Activated naive CD8-positive, alpha-beta T cell treated with anti-CD3 and anti-CD28 coated beads for 36 hours (primary cell): ENCODE measurements around the gene PPP2R2C. TPM values are rescaled to one million over a fixed set of nuclear protein-coding genes. Genes with fewer than 3 reads are reported as not detected.
A peak's percentile ranks its signal among the peaks of the same experiment; 100 is the strongest.

Source experiments
- DNase-seq: peaks from one replicate; pipeline ENCODE4 v3.0.0; 2021
- H3K27ac Mint-ChIP-seq: one replicate; pipeline ENCODE4 v1.8.0; 2022; ENCODE audit warnings: mild to moderate bottlenecking, moderate library complexity, mixed read lengths
- H3K27me3 Mint-ChIP-seq: one replicate; pipeline ENCODE4 v1.8.0; 2022; ENCODE audit warnings: mild to moderate bottlenecking, mixed read lengths
- H3K36me3 Mint-ChIP-seq: one replicate; pipeline ENCODE4 v1.8.0; 2021; ENCODE audit warnings: mild to moderate bottlenecking, mixed read lengths
- H3K4me1 Mint-ChIP-seq: one replicate; pipeline ENCODE4 v1.8.0; 2021; ENCODE audit warnings: mixed read lengths
- H3K4me3 Mint-ChIP-seq: one replicate; pipeline ENCODE4 v1.8.0; 2022; ENCODE audit warnings: mild to moderate bottlenecking, moderate library complexity, mixed read lengths
- H3K9me3 Mint-ChIP-seq: one replicate; pipeline ENCODE4 v1.8.0; 2022; ENCODE audit warnings: mixed read lengths
- total RNA-seq, 2 experiments: library from RNA; stranded (reverse); gene quantifications; one replicate each; pipeline ENCODE4 v1.2.3, GENCODE V29; 2021

PPP2R2C gene
- total RNA-seq, 2 experiments from 2014 or later: not detected

DNA sequence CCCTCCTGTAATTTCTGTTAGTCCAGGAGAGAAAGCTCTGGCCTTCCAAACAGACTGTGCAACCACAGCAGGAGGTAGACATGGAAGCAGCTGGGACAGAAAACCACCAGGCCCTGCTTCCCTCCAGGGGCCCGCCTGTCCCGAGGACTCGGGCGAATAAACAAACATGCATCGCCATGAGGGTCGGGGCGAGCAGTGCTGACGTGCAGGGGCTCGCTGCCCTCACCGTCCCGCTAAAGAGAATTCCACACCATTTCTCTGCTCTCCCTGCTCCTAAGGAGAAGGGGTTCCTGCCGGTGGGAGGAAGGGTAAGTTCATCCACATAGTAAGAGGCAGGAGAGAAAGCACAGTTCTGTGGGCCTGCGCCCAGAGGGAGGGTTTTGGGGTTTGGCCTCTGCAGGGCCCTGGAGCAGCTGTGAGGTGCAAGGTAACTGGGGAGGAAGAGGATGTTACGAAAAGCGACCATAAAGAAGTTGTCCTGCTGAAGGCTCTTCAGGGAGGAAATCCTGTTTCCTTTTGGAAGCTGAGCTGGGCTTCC, 147.9 kb downstream of the PPP2R2C start:
- Mint-ChIP-seq H3K4me3 (no peak overlapping the region), H3K9me3 (no peaks in the 10 kb centered on the region), H3K27me3 (peaks cover 42% of the 10 kb centered on the region), H3K4me1 (no peaks in the 10 kb centered on the region), H3K27ac (no peak overlapping the region), H3K36me3 (no peaks in the 10 kb centered on the region)
- no peak for DNase-seq

DNA sequence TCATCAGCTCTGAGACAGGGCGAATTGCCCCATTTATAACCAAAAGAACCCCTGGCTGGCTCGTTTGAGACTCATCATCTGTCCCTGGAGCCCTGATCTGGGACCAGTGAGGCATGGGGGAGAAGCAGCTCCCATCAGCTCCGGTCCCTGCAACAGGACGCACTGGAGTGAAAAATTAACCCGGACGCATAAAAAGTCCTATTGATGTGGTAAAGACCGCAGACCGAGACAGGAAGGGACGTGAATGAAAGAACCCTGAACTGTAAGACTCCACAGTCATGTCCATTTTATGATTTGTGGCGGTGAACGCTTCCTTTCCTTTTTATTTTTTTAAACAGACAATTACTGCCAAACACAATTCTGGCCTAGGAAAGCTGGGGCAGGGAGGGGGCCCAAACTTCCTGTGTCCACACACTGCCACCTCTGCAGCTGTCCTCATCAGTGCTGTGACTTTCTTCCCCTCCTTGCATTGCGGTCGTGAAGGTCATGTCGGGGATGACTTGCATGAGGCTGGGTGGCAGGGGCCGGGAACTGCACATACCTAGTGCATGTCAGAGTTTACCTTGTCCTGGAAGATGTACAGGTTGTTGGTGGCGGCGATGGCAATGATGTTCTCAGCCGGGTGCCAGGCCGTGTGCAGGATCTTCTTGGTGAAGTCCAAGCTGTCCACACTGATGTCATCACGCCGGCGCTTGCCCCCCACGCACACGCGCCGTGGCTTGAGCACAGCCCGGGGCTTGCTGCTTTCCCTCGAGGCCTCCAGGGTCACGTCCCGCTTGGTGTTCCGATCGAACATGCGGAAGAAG, 149.4 kb downstream of the PPP2R2C start:
- peaks cover 31% of the 10 kb centered on the region for H3K27me3 Mint-ChIP-seq

DNA sequence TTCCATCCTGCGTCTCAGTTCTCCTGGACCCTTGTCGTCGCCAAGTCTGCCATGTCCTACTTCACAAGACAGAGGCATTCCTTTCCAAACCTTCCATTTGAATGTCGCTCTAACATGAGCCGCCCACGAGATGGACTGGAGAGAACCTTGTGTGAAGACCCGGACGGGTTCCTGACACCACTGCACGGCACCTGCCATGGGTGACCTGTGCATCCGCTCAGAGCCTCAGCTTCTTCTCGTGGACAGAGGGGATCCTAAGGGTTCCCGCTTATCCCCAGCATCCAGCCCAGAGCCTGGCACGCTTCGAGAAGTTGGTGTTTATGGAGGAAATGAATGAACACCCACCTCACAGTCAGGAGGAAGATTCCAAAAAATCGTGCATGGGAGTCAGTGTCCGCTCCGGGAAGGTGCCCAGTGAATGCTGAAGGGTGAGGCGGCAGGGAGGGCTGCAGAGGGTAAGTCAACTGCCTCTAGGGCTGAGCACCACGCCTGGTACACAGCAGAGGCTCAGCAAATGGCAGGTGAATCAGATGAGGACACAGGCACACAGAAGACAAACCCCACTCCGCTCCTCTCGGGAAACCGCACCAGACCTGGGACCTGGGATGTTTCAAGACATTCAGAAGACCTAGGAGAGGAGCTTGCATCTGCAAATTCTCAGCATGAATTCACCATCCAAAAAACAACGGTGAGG, 150.2 kb downstream of the PPP2R2C start:
- H3K36me3 Mint-ChIP-seq: no peaks in the 10 kb centered on the region

More for the DNA sequence above, 149.4 kb downstream of the PPP2R2C start:
- DNase-seq: no peak
- Mint-ChIP-seq H3K4me3 (no peak overlapping the region), H3K4me1 (no peaks in the 10 kb centered on the region), H3K27ac (no peak overlapping the region), H3K9me3 (no peaks in the 10 kb centered on the region), H3K36me3 (no peaks in the 10 kb centered on the region)

DNA sequence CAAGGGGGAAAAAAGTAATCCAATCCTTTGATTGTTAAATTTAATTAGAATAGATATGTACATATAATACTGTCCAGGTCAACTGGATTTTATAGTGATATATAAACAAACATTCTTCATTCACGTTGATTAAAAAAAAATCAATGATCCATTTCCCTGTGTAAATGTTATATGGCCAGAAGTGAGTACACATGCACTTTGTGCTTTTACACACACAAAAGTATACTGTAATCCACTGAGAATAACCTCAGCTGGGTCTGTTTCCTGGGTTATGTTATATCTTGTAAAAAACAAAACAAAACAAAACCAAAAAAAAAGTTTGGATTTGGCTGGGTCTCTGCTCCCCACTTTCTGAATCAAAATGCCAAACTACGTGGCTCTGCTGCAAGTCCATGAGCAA, 151.1 kb downstream of the PPP2R2C start:
- no peaks in the 10 kb centered on the region for H3K9me3 Mint-ChIP-seq
- no peak for DNase-seq
- no peaks in the 10 kb centered on the region for H3K4me1 Mint-ChIP-seq
- H3K27me3 Mint-ChIP-seq: peaks cover 33% of the 10 kb centered on the region
- no peak overlapping the region for H3K27ac Mint-ChIP-seq
- no peaks in the 10 kb centered on the region for H3K36me3 Mint-ChIP-seq
- H3K4me3 Mint-ChIP-seq: no peak overlapping the region

More for the DNA sequence above, 150.2 kb downstream of the PPP2R2C start:
- Mint-ChIP-seq H3K9me3 (no peaks in the 10 kb centered on the region), H3K4me1 (no peaks in the 10 kb centered on the region), H3K4me3 (no peak overlapping the region), H3K27me3 (peaks cover 33% of the 10 kb centered on the region), H3K27ac (no peak overlapping the region)
- no peak for DNase-seq

DNA sequence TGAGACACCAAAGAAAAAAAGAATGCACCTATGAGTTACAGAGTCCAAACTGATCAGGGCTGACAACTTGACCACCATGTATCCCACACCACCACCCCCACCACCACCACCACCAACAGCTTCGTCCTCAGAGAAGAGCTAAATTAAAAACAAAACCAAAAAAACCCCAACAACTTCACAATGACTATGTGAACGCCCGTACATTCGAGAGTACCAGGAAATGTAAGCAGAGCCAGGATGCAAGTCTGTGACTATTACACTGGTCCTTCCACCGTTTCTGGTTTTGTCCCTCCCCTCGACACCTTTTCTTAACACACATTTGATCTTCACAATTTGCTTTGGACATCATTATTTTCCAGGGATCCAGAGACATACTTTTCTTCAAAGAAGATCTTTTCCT, 151.8 kb downstream of the PPP2R2C start:
- DNase-seq: no peak
- no peaks in the 10 kb centered on the region for H3K4me1 Mint-ChIP-seq
- H3K4me3 Mint-ChIP-seq: no peak overlapping the region
- no peaks in the 10 kb centered on the region for H3K36me3 Mint-ChIP-seq
- no peak overlapping the region for H3K27ac Mint-ChIP-seq
- peaks cover 27% of the 10 kb centered on the region for H3K27me3 Mint-ChIP-seq
- H3K9me3 Mint-ChIP-seq: no peaks in the 10 kb centered on the region

DNA sequence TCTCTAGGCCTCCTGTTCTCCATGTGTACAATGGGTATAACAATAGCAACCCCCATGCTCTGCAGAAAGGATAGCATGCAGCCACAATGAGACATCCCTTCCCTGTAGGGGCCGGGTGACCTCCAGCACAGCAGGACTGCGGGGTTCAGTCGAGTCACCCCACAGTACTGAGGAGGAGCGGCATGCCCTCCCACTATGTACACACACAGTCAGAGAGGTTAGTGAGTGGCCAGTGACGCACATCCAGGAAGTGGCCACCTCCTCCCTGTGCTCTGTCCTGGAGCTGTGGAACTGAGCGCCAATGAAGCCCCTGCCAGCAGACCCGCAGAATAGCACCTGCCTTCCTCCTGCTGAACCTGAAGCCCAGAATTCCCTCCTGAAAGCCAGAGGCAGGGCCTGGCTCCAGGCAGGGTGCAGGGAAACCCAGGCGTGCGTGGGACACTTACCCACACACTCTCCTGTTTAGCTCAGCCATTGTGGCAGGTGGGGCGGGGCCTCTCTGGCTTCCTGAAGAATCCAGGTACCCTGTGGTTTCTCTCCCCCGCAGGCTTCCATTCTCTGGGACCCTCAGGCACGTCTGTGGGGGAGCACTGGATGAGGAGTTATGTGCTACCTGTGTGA, 152.8 kb downstream of the PPP2R2C start:
- H3K27me3 Mint-ChIP-seq: peaks cover 19% of the 10 kb centered on the region
- no peak overlapping the region for H3K4me3 Mint-ChIP-seq
- H3K27ac Mint-ChIP-seq: no peak overlapping the region
- no peaks in the 10 kb centered on the region for H3K9me3 Mint-ChIP-seq
- no peaks in the 10 kb centered on the region for H3K4me1 Mint-ChIP-seq
- H3K36me3 Mint-ChIP-seq: no peaks in the 10 kb centered on the region
- no peak for DNase-seq

DNA sequence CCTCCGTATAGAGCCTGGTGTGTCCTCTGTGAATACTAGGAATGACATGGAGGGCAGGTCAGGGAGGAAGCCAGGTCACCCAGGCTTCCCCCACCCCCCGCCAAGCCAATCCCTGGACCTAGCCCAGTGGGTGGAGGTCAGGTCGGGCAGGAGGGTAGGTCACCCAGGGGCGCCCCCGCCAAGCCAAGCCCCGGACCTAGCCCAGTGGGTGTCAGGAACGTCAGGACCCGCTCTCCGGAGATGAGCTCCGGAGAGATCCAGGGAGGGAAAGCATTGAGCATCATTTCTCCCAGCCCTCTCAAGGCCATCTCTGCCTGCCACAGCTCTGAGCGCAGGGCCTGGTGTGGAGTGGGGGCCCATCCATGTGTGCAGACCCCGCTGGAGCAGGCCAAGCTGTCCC, 154.2 kb downstream of the PPP2R2C start:
- Mint-ChIP-seq H3K36me3 (no peaks in the 10 kb centered on the region), H3K27me3 (peaks cover 12% of the 10 kb centered on the region), H3K4me3 (no peak overlapping the region), H3K9me3 (no peaks in the 10 kb centered on the region), H3K4me1 (no peaks in the 10 kb centered on the region), H3K27ac (no peak overlapping the region)
- DNase-seq: no peak

DNA sequence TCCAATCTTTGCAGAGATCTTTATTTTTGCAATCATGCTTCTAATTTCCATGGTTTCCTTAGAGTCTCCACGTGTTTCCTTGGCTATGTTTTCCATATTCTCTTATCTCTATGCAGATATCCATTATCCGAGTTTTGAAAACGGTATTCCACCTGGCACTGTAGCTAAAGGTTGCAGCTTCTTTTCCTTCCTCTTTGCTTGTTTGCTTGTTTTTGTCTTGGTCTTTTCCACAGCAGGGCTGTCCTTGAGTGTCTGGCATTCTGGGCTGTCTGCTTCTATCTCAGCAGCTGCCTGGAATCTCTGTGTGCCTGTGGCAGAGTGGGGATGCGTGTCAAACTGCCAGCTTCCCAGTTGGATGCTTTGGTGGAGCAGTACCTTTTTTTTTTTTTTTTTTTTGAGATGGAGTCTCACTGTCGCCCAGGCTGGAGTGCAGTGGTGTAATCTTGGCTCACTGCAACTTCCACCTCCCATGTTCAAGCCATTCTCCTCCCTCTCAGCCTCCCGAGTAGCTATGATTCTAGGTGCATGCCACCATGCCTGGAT, 155.9 kb downstream of the PPP2R2C start:
- peaks cover 12% of the 10 kb centered on the region for H3K27me3 Mint-ChIP-seq
- no peaks in the 10 kb centered on the region for H3K4me1 Mint-ChIP-seq
- no peak for DNase-seq
- no peak overlapping the region for H3K27ac Mint-ChIP-seq
- H3K4me3 Mint-ChIP-seq: no peak overlapping the region
- H3K9me3 Mint-ChIP-seq: no peaks in the 10 kb centered on the region
- H3K36me3 Mint-ChIP-seq: no peaks in the 10 kb centered on the region

DNA sequence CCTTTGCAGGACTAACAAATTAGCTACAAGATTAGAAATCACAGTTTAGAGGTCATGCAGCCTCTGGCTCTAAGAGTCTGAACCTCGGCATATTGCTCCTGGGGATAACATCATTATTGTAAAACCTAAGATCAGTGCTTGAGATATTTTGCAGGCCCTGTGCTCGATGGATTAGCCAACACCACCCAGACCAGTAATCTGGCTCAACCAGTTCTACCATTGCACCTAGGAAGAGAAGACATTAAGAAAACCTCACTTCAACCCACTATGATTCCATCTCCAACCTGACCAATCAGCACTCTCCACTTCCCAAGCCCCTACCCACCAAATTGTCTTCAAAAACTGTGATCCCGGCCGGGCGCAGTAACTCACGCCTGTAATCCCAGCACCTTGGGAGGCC, 159.2 kb downstream of the PPP2R2C start:
- Mint-ChIP-seq H3K27me3 (peaks cover 24% of the 10 kb centered on the region), H3K4me1 (peaks cover 9% of the 10 kb centered on the region), H3K36me3 (peaks cover 4% of the 10 kb centered on the region), H3K4me3 (no peak overlapping the region), H3K27ac (no peak overlapping the region), H3K9me3 (peaks cover 4% of the 10 kb centered on the region)
- DNase-seq: no peak

DNA sequence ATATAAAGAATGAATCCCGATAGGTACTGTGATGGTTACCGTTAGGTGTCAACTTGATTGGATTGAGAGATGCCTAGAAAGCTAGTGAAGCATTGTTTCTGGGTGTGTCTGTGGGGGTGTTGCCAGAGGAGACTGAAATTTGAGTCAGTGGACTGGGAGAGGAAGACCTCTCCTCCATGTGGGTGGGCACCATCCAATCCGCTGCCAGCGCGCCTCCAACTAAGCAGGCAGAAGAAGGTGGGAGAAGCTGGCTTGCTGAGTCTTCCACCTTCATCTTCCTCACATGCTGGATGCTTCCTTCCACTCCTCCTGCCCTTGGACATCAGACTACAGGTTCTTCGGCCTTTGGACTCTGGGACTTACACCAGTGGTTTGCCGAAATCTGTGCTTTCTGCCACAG, 162.6 kb downstream of the PPP2R2C start:
- H3K4me3 Mint-ChIP-seq: peak overlapping the region; percentile 61
- H3K36me3 Mint-ChIP-seq: peaks cover 4% of the 10 kb centered on the region
- peaks cover 9% of the 10 kb centered on the region for H3K4me1 Mint-ChIP-seq
- no peak for DNase-seq
- no peak overlapping the region for H3K27ac Mint-ChIP-seq
- peaks cover 20% of the 10 kb centered on the region for H3K27me3 Mint-ChIP-seq
- peaks cover 4% of the 10 kb centered on the region for H3K9me3 Mint-ChIP-seq

DNA sequence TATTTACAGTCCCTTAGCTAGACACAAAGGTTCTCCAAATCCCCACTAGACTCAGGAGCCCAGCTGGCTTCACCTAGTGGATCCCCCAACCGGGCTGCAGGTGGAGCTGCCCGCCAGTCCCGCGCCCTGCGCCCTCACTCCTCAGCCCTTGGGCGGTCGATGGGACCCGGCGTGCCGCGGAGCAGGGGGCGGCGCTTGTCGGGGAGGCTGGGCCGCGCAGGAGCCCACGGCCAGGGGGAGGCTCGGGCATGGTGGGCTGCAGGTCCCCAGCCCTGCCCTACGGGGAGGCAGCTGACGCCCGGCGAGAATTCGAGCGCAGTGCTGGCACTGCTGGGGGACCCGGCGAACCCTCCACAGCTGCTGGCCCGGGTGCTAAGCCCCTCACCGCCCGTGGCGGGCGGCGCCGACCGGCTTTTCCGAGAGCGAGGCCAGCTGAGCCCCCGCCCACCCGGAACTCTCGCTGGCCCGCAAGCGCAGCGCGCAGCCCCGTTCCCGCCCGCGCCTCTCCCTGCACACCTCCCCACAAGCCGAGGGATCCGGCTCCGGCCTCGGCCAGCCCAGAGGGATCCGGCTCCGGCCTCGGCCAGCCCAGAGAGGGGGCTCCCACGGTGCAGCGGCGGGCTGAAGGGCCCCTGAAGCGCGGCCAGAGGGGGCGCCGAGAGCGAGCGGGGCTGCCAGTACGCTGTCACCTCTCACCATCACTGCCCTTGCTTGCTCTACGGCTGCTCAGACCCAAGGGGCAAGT, 163.3 kb downstream of the PPP2R2C start:
- H3K27me3 Mint-ChIP-seq: peaks cover 20% of the 10 kb centered on the region
- DNase-seq: peak; percentile 44
- H3K9me3 Mint-ChIP-seq: peaks cover 4% of the 10 kb centered on the region
- H3K36me3 Mint-ChIP-seq: peaks cover 4% of the 10 kb centered on the region
- no peak overlapping the region for H3K27ac Mint-ChIP-seq
- H3K4me1 Mint-ChIP-seq: peaks cover 9% of the 10 kb centered on the region
- H3K4me3 Mint-ChIP-seq: peak overlapping the region; percentile 61

DNA sequence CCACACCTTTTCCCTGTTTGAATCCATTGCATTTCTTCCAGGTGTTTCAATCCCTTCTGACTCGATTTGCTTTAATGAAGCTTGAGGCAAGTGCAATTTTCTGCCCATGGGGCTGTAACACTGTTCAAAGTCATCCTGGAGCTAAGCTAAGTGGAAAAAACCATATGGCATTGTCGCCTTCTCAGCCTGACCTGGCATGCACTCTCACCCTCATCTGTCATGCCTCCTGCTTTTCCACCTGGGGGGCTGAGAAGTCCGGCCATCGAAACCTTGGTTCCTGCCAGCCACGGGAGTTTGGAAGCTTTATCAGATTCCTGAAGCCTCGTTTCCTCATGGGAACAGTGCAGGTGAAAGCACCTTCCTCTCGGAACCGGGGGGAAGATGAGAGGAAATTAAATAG, 164.5 kb downstream of the PPP2R2C start:
- DNase-seq: no peak
- Mint-ChIP-seq H3K4me3 (no peak overlapping the region), H3K27me3 (peaks cover 20% of the 10 kb centered on the region), H3K27ac (no peak overlapping the region), H3K4me1 (peaks cover 9% of the 10 kb centered on the region), H3K36me3 (peaks cover 4% of the 10 kb centered on the region), H3K9me3 (peaks cover 4% of the 10 kb centered on the region)

DNA sequence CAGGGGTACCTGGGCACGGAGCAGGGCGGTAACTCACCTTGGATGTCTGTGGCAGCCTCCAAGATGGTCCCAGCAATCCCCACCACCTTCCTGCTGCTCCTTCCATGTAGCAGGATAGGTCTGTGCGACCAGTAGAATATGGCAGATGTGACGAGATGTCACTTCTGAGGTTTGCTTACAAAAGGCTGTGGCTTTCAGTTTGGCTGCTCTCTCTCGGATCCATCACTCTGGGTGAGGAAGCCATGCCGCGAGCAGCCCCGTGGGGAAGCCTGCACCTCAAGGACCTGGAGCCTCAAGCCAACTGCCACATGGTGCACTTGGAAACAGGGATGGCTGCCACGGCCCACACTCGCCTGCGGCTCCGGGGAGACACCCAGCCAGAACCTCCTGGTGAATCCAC, 165.2 kb downstream of the PPP2R2C start:
- no peak for DNase-seq
- Mint-ChIP-seq H3K27ac (no peak overlapping the region), H3K27me3 (peaks cover 20% of the 10 kb centered on the region), H3K36me3 (peaks cover 7% of the 10 kb centered on the region), H3K4me1 (peaks cover 9% of the 10 kb centered on the region), H3K4me3 (no peak overlapping the region), H3K9me3 (peaks cover 4% of the 10 kb centered on the region)

DNA sequence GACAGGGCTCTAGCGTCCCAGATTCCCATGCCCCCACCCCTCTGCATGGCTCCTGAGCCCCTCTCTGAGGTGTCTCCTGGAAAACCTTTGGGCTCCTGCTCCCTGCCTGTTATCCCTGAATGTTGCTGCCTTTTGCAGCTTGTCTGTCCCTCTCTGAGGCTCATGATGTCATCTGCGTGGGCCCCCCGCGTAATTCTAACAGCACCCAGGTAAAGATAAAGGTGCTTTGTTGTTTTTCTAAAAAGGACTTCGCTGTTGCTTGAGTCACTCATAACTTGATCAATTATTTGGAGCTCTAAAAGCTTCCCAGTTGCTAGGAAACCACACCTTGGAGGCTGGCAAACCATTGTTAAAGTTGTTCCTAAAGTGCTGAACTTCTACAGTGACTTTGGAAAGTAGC, 166.1 kb downstream of the PPP2R2C start:
- H3K36me3 Mint-ChIP-seq: peaks cover 7% of the 10 kb centered on the region
- peaks cover 9% of the 10 kb centered on the region for H3K4me1 Mint-ChIP-seq
- no peak overlapping the region for H3K4me3 Mint-ChIP-seq
- no peak overlapping the region for H3K27ac Mint-ChIP-seq
- H3K9me3 Mint-ChIP-seq: peaks cover 4% of the 10 kb centered on the region
- DNase-seq: no peak
- H3K27me3 Mint-ChIP-seq: peaks cover 20% of the 10 kb centered on the region
